Suprapubic skin (tissue), 4 donors: ENCODE measurements around the gene PPP1R12B. TPM values are rescaled to one million over a fixed set of nuclear protein-coding genes. Genes with fewer than 3 reads are reported as not detected.
"Not testable (repeated sequence)": the region's sequence is repeated elsewhere in the genome, so short reads cannot be mapped to it uniquely, and the experiment has no call there.

Experiments
- DNase-seq, 2 donors: peaks; one replicate each; pipeline ENCODE4 v3.0.0-alpha.2; 2019; ENCODE audit warnings: low spot score in 2 of 2
- H3K27ac ChIP-seq: fragments of 200-600 bp; sonication (generic); one replicate; pipeline ENCODE4 v1.5.1; 2019
- H3K27me3 ChIP-seq: fragments of 200-600 bp; sonication (generic); one replicate; pipeline ENCODE4 v1.5.1; 2019
- H3K36me3 ChIP-seq: fragments of 200-600 bp; sonication (generic); one replicate; pipeline ENCODE4 v1.5.1; 2019
- H3K4me1 ChIP-seq: fragments of 200-600 bp; sonication (generic); one replicate; pipeline ENCODE4 v1.5.1; 2019
- H3K4me3 ChIP-seq: fragments of 200-600 bp; sonication (generic); one replicate; pipeline ENCODE4 v1.5.1; 2019; ENCODE audit warnings: mild to moderate bottlenecking
- H3K9me3 ChIP-seq: fragments of 200-600 bp; sonication (generic); one replicate; pipeline ENCODE4 v1.5.1; 2019
- EP300 ChIP-seq: sonication (generic); formaldehyde crosslinking; IDR thresholded peaks from one replicate; pipeline ENCODE4 v1.6.1; 2017; ENCODE audit warnings: antibody characterized with exemption
- POLR2A ChIP-seq, 2 donors: fragments of 450-650 bp; IDR thresholded peaks; one replicate each; pipeline ENCODE4 v1.6.1; 2017; ENCODE audit warnings: antibody characterized with exemption in 2 of 2, mild to moderate bottlenecking in 2 of 2, moderate library complexity in 2 of 2
- POLR2AphosphoS5 ChIP-seq, 3 donors: sonication (generic); formaldehyde crosslinking; IDR thresholded peaks; one replicate each; pipeline ENCODE4 v1.6.1; 2017; ENCODE audit warnings: antibody characterized with exemption in 3 of 3
- WGBS: methylation state at CpG from one replicate; pipeline ENCODE4 v1.1.5; 2018; 5-methylcytosine and 5-hydroxymethylcytosine counted together
- total RNA-seq, 4 donors: library from RNA; depleted of rRNA; stranded (reverse); fragments of >200 nt; gene quantifications; one replicate each; pipeline ENCODE4 v1.1.0, GENCODE V29; 2016
- TF ChIP-seq, protein P1 (sequence below), 2 donors: fragments of 200-600 bp in 1 of 2; fragments of 450-650 bp in 1 of 2; sonication (generic) in 1 of 2; IDR thresholded peaks; one replicate each; pipeline ENCODE4 v1.5.1; 2016 to 2019; ENCODE audit warnings: antibody characterized with exemption in 2 of 2, mild to moderate bottlenecking in 1 of 2, moderate library complexity in 1 of 2

The PPP1R12B gene
- total RNA-seq, 4 donors from 2014 or later: 28.4 to 90.7 (median 30.8) TPM

DNA sequence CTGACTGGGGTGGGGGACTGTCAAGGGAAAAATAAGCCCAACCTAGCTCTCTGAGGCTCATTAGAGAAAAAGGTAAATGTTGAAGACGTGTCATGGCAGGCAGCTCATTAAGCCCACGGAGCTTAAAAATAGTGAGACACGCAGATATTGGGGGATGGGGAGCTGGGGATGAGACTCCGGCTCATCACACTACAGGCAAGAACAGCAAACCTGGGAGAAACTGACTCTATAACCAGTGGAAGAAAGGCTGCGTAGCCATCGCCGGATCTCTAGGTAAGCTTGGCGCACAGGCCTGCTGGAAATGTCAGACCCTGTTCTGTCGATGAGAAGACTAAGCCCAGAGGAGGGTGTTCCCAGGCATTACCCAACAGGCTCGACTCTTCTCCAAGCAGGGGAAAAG is 283.7 kb downstream of the PPP1R12B start:
- no peak overlapping the region for H3K27ac ChIP-seq
- no peaks in the 10 kb centered on the region for H3K9me3 ChIP-seq
- H3K4me3 ChIP-seq: no peak overlapping the region
- WGBS: 65% methylated on average over 10 of the region's 10 CpGs
- H3K36me3 ChIP-seq: no peaks in the 10 kb centered on the region
- H3K27me3 ChIP-seq: peaks cover 36% of the 10 kb centered on the region
- DNase-seq: no peak
- no peaks in the 10 kb centered on the region for H3K4me1 ChIP-seq
- no peak for TF ChIP-seq POLR2AphosphoS5 (IDR thresholded peaks at IDR 0.05)

DNA sequence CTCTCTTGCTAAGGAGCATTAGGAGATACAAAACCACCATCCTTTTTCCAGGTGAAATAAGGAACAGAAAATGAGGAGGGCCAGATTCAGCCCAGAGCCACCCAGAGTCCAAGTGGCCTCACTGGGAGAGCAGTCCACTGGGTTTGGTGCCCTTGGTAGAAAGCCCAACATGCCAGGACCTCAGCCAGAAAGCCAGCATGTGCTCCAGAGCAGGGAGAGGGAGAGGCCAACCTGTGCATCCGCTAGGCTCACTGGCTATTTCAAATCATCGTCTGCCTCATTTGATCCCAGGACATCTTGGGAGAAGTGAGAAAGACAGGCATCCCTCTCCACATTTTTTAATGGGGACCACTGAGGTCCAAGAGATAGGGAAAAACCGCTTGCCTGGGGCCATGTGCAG is 287.7 kb downstream of the PPP1R12B start:
- H3K27ac ChIP-seq, H3K36me3 ChIP-seq, H3K9me3 ChIP-seq, DNase-seq, H3K4me3 ChIP-seq, H3K4me1 ChIP-seq: not testable (repeated sequence)
- H3K27me3 ChIP-seq: peaks cover 58% of the 10 kb centered on the region
- WGBS: 63% methylated on average over 3 of the region's 3 CpGs

DNA sequence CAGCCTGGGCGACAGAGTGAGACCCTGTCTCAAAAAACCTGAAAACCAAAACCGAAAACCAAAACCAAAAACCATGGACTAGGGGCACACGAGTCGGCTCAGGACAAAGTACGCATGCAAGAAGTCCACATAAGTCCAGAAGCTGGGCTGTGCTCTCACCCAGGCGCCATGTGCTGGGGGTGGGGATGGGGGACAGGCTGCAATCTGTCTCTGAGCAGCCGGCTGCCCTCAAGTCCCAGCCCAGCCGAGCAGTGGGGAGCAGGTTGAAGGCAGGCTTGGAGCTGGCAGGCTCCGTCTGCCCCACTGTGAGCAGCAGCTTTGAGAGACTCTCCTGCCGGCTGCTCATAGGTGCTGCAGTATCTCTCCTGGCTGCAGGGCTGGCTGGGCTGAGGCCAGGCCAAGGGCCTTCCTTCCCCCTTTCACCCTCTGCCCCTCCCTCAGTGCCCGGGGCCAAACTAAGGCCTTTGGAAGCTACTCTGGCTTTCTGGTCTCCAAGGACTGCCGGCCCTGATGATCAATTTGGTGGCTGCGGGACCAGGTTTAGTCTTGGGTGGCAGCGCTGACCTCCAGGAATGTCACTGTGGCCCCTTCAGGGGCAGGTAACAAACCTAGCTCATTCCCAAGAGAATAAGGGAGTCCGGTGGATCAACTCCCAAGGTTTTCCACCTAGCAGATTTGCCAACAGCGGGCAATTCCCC is 289.0 kb downstream of the PPP1R12B start:
- H3K4me3 ChIP-seq, DNase-seq, H3K9me3 ChIP-seq, H3K27ac ChIP-seq, H3K36me3 ChIP-seq, H3K4me1 ChIP-seq: not testable (repeated sequence)
- H3K27me3 ChIP-seq: peaks cover 61% of the 10 kb centered on the region
- WGBS: 82% methylated on average over 12 of the region's 16 CpGs

DNA sequence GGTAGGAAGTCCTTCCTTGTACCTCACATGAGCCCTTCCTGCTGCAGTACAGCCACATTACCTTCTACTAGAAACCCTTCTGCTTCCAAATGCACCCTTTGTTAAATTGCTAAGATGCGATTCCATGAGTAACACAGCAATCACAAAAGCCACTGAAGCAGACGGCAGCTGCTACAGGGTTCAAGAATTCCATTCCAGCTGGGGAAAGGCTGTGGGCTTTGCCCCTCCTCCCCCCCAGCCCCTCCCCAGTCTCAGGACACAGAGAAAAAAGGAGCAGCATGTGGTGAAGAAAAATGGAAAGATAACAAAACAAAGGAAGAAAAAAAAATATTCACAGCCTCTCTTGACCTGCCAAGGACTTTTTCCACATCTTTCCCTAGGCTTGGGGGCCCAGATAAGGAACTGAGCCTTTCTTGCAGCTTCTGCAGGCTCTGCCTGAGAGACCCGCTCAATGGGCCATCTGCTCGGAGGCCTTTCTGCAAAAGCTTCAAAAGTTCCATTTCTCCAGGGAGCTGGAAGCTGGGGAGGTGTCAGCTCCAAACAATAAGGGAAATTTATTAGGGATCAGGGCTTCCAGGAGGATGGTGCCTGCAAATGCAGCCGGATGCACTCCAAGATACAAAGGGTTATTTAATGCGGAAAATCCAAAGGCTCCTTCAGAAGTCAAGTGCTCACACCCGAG is 289.7 kb downstream of the PPP1R12B start:
- WGBS: 69% methylated on average over 7 of the region's 7 CpGs
- Histone ChIP-seq H3K4me3 (no peak overlapping the region), H3K27me3 (peaks cover 68% of the 10 kb centered on the region)

DNA sequence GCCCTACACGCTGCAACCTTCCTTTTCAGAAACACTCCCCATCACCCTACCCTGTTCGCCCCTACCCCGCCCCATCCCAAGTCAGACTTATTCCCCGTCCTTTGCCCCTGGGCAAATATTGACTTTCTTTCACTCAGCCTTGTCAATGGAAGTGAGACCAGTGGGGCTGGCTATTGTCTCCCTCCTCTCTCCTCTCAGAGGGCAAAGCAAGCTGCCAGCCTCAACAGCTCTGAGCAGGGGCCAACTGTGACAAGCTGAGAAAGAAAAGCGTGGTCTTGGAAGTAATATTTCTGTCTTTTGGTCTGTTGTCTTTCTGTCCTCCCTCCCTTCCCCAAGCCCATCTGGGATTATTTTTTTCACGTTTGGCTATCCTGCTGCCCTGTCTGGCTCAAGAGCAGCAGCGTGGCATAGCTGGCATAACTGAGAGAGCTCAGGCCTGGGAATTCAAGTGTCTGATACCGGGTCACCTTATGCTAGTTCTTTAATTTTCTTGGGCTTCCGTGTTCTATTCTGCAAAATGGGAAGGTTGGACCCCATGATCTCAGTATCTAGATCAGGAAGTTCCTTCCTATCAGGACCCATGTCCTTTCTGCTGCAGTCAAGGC is 290.3 kb downstream of the PPP1R12B start:
- H3K4me1 ChIP-seq: peaks cover 17% of the 10 kb centered on the region
- H3K27me3 ChIP-seq: peaks cover 74% of the 10 kb centered on the region
- not testable (repeated sequence) for H3K27ac ChIP-seq, H3K36me3 ChIP-seq, DNase-seq, H3K9me3 ChIP-seq, H3K4me3 ChIP-seq
- 72% methylated on average over 9 of the region's 9 CpGs for WGBS

More for the DNA sequence above, 289.7 kb downstream of the PPP1R12B start:
- no peak for TF ChIP-seq POLR2A (IDR thresholded peaks at IDR 0.05)
- no peak for TF ChIP-seq POLR2AphosphoS5 (IDR thresholded peaks at IDR 0.05)
- no peak for TF ChIP-seq EP300
- TF ChIP-seq, protein P1, sequence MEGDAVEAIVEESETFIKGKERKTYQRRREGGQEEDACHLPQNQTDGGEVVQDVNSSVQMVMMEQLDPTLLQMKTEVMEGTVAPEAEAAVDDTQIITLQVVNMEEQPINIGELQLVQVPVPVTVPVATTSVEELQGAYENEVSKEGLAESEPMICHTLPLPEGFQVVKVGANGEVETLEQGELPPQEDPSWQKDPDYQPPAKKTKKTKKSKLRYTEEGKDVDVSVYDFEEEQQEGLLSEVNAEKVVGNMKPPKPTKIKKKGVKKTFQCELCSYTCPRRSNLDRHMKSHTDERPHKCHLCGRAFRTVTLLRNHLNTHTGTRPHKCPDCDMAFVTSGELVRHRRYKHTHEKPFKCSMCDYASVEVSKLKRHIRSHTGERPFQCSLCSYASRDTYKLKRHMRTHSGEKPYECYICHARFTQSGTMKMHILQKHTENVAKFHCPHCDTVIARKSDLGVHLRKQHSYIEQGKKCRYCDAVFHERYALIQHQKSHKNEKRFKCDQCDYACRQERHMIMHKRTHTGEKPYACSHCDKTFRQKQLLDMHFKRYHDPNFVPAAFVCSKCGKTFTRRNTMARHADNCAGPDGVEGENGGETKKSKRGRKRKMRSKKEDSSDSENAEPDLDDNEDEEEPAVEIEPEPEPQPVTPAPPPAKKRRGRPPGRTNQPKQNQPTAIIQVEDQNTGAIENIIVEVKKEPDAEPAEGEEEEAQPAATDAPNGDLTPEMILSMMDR (IDR thresholded peaks at IDR 0.05): no peak
- Histone ChIP-seq H3K9me3 (no peaks in the 10 kb centered on the region), H3K4me1 (peaks cover 11% of the 10 kb centered on the region), H3K36me3 (no peaks in the 10 kb centered on the region), H3K27ac (no peak overlapping the region)
- no peak for DNase-seq

DNA sequence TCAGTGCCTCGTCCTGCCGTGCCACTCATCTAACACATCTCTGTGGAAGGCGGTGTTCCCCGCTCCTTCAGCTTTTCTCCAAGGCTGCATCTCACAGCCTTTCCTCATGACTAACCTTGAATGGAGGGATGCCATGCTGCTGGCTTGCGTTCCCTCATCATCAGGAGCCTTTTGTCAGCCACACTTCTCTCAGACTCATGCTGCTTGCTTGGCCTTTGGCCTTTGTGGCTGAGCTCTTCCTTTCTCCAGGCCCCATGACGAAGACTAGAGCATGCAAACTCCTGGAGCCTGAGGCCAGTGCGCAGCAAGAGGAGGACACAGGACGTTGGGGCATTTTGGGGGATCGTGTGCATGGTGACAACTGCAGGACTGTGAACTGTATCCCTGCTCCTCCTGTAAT is 291.0 kb downstream of the PPP1R12B start:
- no peak for DNase-seq
- Histone ChIP-seq H3K36me3 (no peaks in the 10 kb centered on the region), H3K9me3 (no peaks in the 10 kb centered on the region), H3K27me3 (peaks cover 81% of the 10 kb centered on the region), H3K4me3 (no peak overlapping the region), H3K27ac (no peak overlapping the region), H3K4me1 (peaks cover 23% of the 10 kb centered on the region)
- WGBS: 88% methylated on average over 6 of the region's 9 CpGs
- TF ChIP-seq, protein P1 (IDR thresholded peaks at IDR 0.05): no peak
- no peak for TF ChIP-seq POLR2A (IDR thresholded peaks at IDR 0.05)
- TF ChIP-seq POLR2AphosphoS5 (IDR thresholded peaks at IDR 0.05): no peak
- TF ChIP-seq EP300: no peak

DNA sequence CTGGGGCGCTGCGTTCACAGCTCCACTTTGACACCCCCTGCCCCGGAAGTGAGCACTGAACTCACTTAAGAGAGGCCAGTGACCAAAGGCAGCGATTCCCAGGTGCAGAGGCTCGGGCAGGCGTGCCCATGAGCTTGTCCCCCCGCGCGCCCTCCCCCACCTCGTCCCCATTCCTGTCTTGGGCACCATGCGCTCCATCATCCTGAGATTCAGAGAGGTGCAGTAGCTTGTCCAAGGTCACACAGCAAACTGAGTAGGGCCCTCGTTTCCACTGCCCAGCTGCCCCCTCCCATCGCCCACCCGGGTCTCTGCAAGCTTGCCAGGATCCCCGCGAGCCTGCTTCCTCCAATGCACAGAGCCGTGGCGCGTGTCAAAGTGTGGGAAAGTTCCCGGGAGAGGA is 293.7 kb downstream of the PPP1R12B start:
- Histone ChIP-seq H3K9me3 (no peaks in the 10 kb centered on the region), H3K4me3 (peak overlapping the region; percentile 47), H3K27me3 (peaks cover 91% of the 10 kb centered on the region), H3K4me1 (peaks cover 23% of the 10 kb centered on the region), H3K36me3 (no peaks in the 10 kb centered on the region), H3K27ac (no peak overlapping the region)
- TF ChIP-seq EP300 (no peak), POLR2A (IDR thresholded peaks at IDR 0.05) (no peak), POLR2AphosphoS5 (IDR thresholded peaks at IDR 0.05) (no peak)
- TF ChIP-seq, protein P1 (IDR thresholded peaks at IDR 0.05): no peak
- WGBS: 68% methylated on average over 11 of the region's 20 CpGs
- DNase-seq: no peak
